Measurements from ENCODE around the gene GFI1.

Gene GFI1

DNA sequence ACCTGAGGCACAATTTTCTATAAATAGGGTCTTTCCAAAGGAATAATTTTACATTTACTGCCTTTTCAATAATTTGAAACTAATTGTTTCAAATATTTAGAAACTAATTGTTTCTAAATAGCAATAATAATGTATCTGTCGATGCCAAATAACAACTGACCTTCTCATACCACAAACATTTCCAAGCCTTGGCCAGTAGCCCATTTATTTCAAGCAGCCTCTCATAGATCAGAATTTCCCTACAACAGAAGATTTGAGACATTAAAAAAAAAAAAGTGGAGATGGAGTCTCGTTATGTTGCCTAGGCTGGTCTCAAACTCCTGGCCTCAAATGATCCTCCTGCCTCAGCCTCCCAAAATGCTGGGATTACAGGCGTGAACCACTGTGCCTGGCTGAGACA is 2.1 kb upstream of the GFI1 start:
- Histone ChIP-seq H3K27ac (ENCODE audit: insufficient read depth, low read depth, low read length, poor library complexity, severe bottlenecking) (no peak overlapping the region), H3K27me3 (ENCODE audit: control insufficient read depth, insufficient read depth, low read length, poor library complexity, severe bottlenecking) (peaks cover 60% of the 10 kb centered on the region), H3K9me3 (ENCODE audit: control insufficient read depth, low read length) (no peaks in the 10 kb centered on the region), H3K4me3 (ENCODE audit: insufficient read depth, low read depth, low read length) (no peak overlapping the region), H3K36me3 (ENCODE audit: control insufficient read depth, insufficient read depth, low read length) (no peaks in the 10 kb centered on the region), H3K4me1 (ENCODE audit: control insufficient read depth, insufficient read depth, low read length) (peaks cover 17% of the 10 kb centered on the region)
- WGBS, 2 experiments = 82 to 90% methylated on average over 3 of the region's 3 CpGs

DNA sequence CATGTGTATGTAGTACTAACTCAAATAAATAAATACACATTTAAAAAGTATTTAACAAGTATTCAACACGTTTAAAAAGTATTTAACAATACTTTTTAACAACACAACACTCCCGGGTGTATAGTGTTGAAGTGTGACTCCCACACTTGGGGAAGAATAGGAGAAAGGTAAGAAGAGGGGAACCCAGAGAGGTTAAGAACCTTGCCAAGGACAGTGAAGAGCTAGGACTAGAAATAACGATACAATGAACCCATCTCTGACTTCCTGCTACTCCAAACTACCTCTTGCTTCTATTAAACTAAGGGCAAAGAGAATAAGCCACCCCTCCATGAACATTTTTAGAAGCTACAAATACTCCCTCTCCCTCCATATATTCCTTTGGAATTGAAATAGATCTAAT is 1.7 kb upstream of the GFI1 start:
- Histone ChIP-seq H3K27me3 (ENCODE audit: control insufficient read depth, insufficient read depth, low read length, poor library complexity, severe bottlenecking) (peaks cover 64% of the 10 kb centered on the region), H3K9me3 (ENCODE audit: control insufficient read depth, low read length) (no peaks in the 10 kb centered on the region), H3K36me3 (ENCODE audit: control insufficient read depth, insufficient read depth, low read length) (no peaks in the 10 kb centered on the region), H3K27ac (ENCODE audit: insufficient read depth, low read depth, low read length, poor library complexity, severe bottlenecking) (no peak overlapping the region), H3K4me1 (ENCODE audit: control insufficient read depth, insufficient read depth, low read length) (peaks cover 21% of the 10 kb centered on the region), H3K4me3 (ENCODE audit: insufficient read depth, low read depth, low read length) (no peak overlapping the region)
- 56 to 58% methylated on average over 2 of the region's 3 CpGs for WGBS, 2 experiments

DNA sequence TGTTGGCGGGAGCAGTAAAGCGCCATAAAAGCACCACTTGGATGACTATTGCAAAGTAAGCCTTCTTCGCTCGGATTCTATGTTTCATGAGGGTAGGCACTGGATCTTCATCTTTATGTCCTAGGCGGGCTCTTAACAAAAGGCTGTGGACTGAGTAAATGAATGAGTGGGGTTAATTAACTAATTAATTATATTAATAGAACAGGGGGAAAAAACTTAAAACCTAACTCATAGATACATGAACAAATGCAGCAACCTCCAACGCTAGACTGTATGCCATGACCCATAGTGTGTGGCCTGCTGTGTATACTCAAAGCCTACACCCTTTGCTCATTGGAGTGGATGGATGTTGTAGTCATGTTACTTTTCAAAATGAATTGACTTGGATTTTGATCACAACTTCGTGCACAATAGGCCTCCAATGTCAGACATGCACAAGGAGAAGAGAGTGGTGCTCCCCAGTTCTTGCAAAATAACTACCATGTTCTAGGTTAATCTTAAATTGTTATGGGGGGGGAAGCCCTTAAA is 417 bp upstream of the GFI1 start:
- H3K9me3 ChIP-seq (ENCODE audit: control insufficient read depth, low read length) = no peaks in the 10 kb centered on the region
- H3K36me3 ChIP-seq (ENCODE audit: control insufficient read depth, insufficient read depth, low read length) = no peaks in the 10 kb centered on the region
- WGBS, 2 experiments = 11 to 28% methylated on average over 5 to 7 of the region's 7 CpGs
- no peak overlapping the region for H3K4me3 ChIP-seq (ENCODE audit: insufficient read depth, low read depth, low read length)
- H3K27ac ChIP-seq (ENCODE audit: insufficient read depth, low read depth, low read length, poor library complexity, severe bottlenecking) = no peak overlapping the region
- peaks cover 76% of the 10 kb centered on the region for H3K27me3 ChIP-seq (ENCODE audit: control insufficient read depth, insufficient read depth, low read length, poor library complexity, severe bottlenecking)
- H3K4me1 ChIP-seq (ENCODE audit: control insufficient read depth, insufficient read depth, low read length) = peaks cover 27% of the 10 kb centered on the region

DNA sequence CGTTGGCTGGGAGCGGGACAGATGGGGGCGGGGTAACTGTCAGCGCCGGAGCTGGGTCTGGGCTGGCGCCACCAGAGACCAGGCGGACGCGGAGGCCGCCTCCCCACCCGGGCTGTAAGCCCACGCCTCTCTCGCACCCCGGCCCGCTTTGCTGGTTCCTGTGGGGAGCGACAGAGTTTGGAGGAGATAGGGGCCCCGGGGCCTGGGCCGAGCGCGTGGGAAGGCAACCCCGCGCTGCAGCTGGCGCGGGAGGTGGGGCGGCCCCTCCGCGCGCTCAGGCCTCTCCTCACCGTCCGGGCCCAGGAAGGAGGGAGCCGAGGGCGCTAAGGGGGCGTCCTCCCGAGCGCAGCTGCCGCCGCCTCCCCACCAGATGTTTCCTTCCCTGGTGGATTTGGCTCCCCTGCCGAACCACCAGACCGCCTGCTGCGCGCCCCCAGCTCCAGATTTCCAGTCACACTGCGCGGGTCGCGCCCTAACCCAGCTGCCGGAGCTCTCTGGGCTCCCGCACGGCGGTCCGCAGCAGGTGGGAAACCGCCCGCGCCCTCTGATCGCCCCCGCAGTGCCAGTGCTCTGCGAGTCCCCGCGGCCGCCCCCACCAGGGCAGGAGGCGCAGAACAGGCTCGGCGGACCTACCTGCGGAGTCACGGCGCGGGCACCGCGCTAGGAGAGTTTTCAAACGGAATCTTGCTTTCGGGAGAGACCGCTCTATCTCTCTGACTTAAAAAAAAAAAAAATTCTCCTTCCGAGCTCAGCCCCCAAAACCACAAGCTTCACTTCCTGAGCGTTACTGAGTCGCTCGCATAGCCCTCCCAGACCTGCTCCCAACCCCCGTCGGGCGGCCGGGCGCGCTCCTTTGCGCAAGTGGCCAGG is 1.1 kb downstream of the GFI1 start:
- H3K4me1 ChIP-seq (ENCODE audit: control insufficient read depth, insufficient read depth, low read length) = peaks cover 37% of the 10 kb centered on the region

DNA sequence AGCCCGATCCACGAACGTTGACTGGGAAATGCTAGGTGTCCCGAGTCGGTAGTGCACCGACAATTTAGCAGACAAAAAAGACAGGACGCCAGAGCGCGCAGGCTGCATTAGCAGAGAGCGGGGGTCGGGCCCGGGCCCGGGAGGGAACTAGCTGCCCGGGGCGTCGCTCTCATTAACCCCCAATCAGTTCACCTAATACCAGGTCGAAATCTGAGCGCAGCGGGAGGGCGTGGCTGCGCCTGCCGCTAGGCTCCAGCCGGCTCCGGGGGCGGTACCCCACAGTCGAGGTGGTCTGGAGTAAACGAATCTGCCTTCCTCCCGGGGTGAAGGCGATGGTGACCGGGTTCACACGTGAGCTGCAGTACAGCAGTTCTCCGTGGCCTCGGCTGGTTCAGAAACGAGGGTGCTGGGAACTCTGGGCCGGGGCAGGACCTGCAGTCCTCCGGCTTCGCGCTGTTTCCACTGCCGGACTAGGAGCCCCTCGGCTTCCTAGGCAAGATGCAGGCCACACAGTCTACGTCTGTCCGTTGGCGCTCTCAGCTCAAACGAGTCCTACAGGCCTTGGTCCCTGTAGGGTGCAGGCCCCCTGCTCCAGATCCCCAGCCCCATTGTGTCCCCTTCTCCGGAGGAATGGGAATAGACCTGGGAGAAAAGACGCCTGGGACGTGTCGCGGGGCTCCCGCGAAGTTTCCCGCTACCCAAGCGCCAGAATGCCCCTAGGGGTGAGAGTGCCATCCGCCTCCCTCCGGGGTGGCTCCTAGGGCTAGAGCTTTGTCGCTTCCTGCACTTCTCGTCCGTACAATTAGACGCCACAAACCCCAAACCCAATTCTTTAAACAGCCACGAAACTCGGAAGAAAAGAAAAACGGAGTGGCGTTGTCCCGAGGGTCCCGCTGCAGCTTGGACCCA is 2.0 kb downstream of the GFI1 start:
- H3K27ac ChIP-seq (ENCODE audit: insufficient read depth, low read depth, low read length, poor library complexity, severe bottlenecking) = no peak overlapping the region
- WGBS, 2 experiments = 0 to 1% methylated on average over 65 of the region's 65 CpGs
- peaks cover 37% of the 10 kb centered on the region for H3K4me1 ChIP-seq (ENCODE audit: control insufficient read depth, insufficient read depth, low read length)
- H3K27me3 ChIP-seq (ENCODE audit: control insufficient read depth, insufficient read depth, low read length, poor library complexity, severe bottlenecking) = peaks cover 100% of the 10 kb centered on the region
- H3K9me3 ChIP-seq (ENCODE audit: control insufficient read depth, low read length) = no peaks in the 10 kb centered on the region
- peak overlapping the region; percentile 25 for H3K4me3 ChIP-seq (ENCODE audit: insufficient read depth, low read depth, low read length)
- H3K36me3 ChIP-seq (ENCODE audit: control insufficient read depth, insufficient read depth, low read length) = no peaks in the 10 kb centered on the region

More for the DNA sequence above, 1.1 kb downstream of the GFI1 start:
- Histone ChIP-seq H3K27ac (ENCODE audit: insufficient read depth, low read depth, low read length, poor library complexity, severe bottlenecking) (no peak overlapping the region), H3K9me3 (ENCODE audit: control insufficient read depth, low read length) (no peaks in the 10 kb centered on the region), H3K36me3 (ENCODE audit: control insufficient read depth, insufficient read depth, low read length) (no peaks in the 10 kb centered on the region), H3K27me3 (ENCODE audit: control insufficient read depth, insufficient read depth, low read length, poor library complexity, severe bottlenecking) (peaks cover 92% of the 10 kb centered on the region), H3K4me3 (ENCODE audit: insufficient read depth, low read depth, low read length) (peak overlapping the region; percentile 25)
- WGBS, 2 experiments = 1% methylated on average over 82 of the region's 82 CpGs

DNA sequence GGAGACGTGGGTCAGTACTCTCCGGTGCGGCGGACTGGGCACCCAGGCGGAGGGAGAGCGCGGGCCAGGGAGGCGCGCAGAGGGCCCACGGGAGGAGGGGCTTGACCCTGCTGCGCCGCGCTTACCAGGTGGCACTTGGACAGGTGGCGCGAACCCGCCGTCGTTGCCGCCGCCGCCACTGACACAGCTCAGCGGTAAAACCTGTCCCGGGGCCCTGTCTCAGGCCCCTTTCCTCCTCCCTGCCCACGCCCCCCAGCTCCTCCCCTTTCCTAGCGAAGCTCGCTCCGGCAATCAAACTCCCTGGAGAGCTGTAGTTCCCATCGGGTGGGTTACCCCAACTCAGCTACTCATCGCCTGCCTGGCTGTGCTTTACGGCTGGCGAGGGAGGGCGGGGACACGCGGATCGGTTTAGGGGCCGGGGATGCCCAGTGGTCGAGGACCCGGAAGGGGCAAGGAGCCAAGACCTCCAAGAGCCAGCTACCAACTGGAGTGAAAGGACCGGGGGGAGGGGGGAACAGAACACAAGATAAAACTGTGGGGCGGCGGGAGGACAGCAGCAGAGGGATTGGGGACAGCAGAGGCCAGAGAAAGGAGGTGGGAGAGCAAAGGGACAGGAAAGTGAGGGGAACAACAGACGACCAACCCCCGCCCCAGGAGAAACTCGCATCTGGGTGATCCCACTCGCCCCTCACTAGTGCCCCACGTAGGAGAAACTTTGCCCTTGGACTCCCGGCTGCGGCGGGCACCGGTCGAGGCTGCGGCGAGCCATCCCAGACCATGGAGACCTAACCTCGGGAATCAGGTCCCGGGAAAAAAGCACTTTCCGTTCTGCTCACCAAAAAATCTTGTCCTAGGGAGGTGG is 2.9 kb downstream of the GFI1 start:
- no peaks in the 10 kb centered on the region for H3K36me3 ChIP-seq (ENCODE audit: control insufficient read depth, insufficient read depth, low read length)
- 1% methylated on average over 56 of the region's 56 CpGs for WGBS, 2 experiments
- peaks cover 37% of the 10 kb centered on the region for H3K4me1 ChIP-seq (ENCODE audit: control insufficient read depth, insufficient read depth, low read length)
- H3K27ac ChIP-seq (ENCODE audit: insufficient read depth, low read depth, low read length, poor library complexity, severe bottlenecking) = no peak overlapping the region
- H3K4me3 ChIP-seq (ENCODE audit: insufficient read depth, low read depth, low read length) = peak overlapping the region; percentile 16
- peaks cover 100% of the 10 kb centered on the region for H3K27me3 ChIP-seq (ENCODE audit: control insufficient read depth, insufficient read depth, low read length, poor library complexity, severe bottlenecking)
- H3K9me3 ChIP-seq (ENCODE audit: control insufficient read depth, low read length) = no peaks in the 10 kb centered on the region

DNA sequence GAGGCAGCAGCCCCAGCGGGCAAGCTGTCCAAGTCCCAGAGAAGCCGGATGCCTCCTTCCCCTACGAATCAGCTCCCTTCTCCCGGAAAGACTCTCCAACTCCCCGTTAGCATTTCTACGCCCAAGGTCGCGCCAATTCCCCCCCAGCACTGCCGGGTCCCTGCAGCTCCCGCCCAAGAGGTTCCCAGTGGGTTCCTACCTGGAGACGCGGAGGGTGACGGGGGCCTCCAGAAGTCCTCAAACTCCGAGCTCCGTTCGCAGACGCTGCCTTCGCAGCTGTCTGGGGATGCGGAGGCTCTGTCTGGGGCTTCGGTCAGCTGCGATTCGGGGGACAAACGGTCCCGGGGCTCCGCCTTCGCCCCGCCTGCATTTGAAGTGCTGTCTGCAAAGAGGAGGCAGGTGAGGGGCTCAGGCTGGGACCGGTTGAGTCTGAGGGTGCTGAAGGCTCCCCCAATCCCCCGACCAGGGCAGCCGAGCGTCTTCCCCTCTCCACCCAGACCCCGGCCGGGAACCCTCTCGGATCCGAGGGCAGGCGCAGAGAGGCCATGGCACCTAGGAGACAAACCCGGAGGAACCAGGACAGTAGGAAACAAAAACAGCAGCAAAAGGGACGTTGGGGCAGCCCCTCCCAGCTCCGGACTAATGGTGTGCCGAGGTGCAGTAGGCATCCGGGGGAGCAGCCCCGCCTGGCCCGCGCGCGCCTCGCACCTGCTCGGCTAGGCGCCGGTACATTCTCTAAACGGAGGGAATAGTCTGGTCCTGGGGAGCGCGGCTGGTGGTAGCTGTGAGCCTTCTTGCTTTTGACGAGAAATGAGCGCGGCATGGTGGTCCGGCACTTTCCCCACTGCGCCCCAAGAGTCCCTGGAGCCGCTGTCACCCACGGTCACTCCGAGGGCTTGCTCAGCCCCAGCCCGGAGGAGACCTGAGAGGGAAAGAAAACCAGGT is 3.8 kb downstream of the GFI1 start:
- WGBS, 2 experiments = 1% methylated on average over 62 of the region's 62 CpGs
- no peak overlapping the region for H3K4me3 ChIP-seq (ENCODE audit: insufficient read depth, low read depth, low read length)
- H3K9me3 ChIP-seq (ENCODE audit: control insufficient read depth, low read length) = no peaks in the 10 kb centered on the region
- no peak overlapping the region for H3K27ac ChIP-seq (ENCODE audit: insufficient read depth, low read depth, low read length, poor library complexity, severe bottlenecking)
- H3K27me3 ChIP-seq (ENCODE audit: control insufficient read depth, insufficient read depth, low read length, poor library complexity, severe bottlenecking) = peaks cover 100% of the 10 kb centered on the region
- H3K4me1 ChIP-seq (ENCODE audit: control insufficient read depth, insufficient read depth, low read length) = peaks cover 37% of the 10 kb centered on the region
- no peaks in the 10 kb centered on the region for H3K36me3 ChIP-seq (ENCODE audit: control insufficient read depth, insufficient read depth, low read length)

DNA sequence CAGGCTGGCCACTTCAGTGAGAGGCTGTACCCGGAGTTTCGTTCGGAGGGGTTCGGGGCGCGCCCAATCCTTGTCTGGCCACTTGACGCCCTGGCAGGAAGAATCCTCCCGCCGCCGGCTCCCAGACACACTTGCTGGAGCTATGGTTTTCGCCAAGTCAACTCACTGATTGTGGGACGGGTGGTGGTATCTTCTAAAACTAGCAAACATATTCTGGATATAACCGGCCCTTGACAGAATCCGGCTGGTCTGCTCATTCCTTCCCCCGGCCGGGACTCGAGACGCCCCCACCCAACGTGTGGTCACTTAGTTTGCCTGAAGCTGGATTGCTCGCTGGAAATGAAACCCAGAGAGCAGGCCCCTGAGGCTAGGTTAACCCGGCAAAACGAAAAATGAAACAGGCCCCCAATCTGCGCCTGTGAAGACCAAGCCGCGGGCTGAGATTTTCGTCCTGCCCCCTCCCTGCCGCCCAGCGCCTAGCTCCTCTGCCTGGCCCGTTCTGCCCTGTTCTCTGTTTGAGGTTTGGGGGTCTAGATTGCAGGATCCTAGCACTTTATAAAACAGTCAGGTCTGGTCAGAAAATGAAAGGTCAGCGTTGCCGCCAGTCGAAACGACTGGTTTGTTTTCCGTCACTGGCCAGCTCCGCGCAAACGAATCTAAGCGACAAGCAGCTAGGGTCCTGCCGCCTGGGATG is 4.6 kb downstream of the GFI1 start:
- Histone ChIP-seq H3K4me1 (ENCODE audit: control insufficient read depth, insufficient read depth, low read length) (peaks cover 37% of the 10 kb centered on the region), H3K4me3 (ENCODE audit: insufficient read depth, low read depth, low read length) (no peak overlapping the region), H3K27ac (ENCODE audit: insufficient read depth, low read depth, low read length, poor library complexity, severe bottlenecking) (no peak overlapping the region), H3K36me3 (ENCODE audit: control insufficient read depth, insufficient read depth, low read length) (no peaks in the 10 kb centered on the region), H3K9me3 (ENCODE audit: control insufficient read depth, low read length) (no peaks in the 10 kb centered on the region), H3K27me3 (ENCODE audit: control insufficient read depth, insufficient read depth, low read length, poor library complexity, severe bottlenecking) (peaks cover 100% of the 10 kb centered on the region)
- WGBS, 2 experiments = 2 to 3% methylated on average over 39 of the region's 39 CpGs
